Activated naive CD4-positive, alpha-beta T cell treated with anti-CD3 and anti-CD28 coated beads, Interleukin-2, amount 50 U/mL, for 16 hours (primary cell): Measurements from ENCODE around the gene GBF1.
A peak's percentile ranks its signal among the peaks of the same experiment; 100 is the strongest.

Experiments used
- DNase-seq: peaks from one replicate; pipeline ENCODE4 v3.0.0-alpha.2; 2020

The GBF1 gene

DNA sequence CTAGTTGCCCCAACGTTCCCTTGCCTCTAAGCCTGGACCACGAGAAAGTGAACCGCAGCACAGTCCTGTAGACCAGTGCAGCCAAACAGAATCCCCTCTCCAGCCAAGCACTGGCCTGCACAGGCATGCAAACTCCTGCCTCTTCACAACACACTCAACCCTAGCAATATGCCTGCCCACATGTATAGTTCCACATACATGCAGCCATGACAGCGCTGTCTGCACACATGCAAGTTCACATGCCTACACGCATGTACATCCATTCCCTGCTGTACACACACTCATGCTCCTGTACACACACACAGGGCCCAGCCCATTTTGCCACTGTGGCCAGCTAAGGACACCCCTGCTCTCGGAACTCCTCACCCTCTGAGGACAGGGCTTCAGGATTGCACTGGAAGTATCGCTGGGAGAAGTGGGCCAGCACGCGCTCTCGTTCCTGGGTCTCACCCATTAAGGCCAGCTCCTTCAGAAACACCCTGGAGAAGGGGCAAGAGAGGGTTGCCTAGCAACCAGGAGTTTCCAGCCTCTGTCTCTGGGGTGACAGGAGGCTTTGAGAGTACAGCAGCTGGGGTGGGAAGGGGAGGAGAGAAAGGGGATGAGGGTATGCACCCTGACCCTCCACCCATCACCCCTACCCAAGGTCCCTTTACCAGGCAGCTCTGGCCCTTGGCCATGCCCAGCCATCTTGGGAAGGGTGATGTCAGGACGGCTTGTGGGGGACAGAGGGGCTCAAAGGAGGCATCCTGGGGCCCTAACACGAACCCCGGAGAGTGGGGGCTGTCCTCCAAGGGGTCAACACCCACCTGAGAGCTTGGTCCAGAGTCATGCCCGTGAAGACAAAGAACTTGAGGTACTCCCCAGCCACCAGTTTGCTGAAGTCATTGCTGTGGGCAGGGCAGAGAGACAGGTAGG is 166.3 kb downstream of the GBF1 start:
- no peak for DNase-seq

DNA sequence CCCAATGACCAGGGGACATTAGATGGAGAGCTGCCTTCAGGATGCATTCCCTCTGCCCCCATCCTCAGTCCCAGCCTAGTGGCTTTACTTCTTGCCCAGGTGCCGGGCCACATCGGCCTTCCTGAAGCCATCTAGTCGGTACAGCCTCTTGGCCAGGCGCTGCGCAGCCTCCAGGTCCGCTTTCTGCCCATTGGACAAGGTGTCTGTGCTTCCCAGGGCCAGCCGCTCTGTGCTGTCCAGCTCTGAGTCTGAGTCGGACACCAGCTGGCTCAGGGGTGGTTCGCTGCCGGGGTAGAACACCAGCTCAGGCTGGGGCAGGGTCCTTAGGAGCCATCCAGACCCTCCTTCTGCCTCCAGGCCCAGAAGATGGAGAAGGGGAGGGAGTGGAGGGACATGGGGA is 167.0 kb downstream of the GBF1 start:
- DNase-seq: no peak

- no peak for DNase-seq
These were observed 167.8 kb downstream of the GBF1 start for GRCh38 chr10:102413053-102413705.

DNA sequence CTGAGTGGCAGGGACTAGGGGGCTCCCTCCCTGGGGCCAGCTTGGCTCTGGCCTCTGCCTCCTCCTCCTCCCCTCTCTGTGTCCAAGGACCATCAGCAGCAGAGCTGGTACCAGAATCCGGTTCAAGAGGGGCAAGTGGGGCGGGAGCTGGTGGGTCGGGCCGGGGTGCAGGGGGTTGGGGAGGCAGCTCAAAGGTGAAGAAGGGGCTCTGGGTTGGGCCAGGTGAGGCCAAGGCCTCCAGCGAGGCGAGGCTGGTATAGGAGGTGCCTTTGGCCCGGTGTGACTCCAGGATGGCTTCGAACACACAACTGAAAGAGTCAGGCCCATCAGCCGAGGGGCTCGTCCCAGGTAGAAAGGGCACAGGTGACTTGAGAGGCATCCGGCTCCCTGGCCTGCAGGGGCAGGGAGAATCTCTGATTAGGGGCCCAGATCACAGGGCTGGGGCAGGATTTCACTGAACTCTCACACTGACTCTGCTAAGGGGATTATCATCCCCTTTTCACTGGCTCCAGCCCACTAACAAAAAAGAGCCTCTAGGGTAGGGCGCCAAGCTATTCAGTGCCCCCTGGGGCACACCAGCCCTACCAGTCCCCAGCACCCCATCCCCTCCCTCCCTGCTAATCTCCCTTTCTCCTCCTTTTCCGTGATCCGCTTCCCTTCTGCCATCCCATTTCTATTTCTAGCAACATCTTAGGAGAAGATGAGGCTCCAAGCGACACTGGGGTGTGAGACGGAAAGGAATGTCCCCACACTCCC is 168.7 kb downstream of the GBF1 start:
- DNase-seq: no peak

DNA sequence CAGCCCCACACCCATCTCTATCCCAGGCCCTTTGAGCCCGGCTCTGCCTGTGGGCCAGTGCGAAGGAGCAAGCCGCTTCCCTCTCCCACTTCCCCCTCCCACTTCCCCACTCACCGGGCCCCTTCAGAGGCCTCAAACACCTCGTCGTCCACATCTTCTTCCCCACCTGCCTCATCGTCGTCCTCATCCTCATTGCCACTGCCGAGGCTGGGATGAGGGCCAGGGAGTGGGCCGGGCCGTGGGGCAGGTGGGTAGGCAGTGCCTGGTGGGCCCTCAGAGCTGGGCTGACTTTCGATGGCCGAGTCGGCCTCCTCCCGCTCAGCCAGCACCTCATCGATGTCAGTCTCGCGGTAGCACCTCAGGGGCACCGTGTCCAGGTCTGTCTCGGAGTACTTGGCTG is 169.4 kb downstream of the GBF1 start:
- no peak for DNase-seq

- no peak for DNase-seq
These were observed 171.0 kb downstream of the GBF1 start for GRCh38 chr10:102416283-102416682.

DNA sequence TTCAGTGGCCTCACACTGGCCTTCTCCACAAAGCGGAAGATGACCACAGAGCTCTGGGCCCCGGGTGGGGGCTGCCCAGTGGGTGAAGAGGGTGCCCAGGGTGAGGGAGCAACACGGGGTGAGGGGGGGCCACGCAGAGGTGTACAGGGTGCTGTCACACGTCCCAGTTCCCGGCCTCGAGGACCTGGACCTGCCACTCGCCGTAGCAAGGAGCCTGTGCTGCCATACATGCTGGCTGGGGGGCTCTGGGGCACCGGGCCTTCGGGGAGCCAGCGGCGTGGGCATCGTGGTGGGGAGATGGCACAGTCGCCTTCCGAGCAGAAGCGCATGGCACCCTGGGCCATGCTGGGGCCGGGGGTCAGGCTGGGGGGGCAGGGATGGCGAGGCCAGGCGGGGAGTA is 171.4 kb downstream of the GBF1 start:
- DNase-seq: no peak

- no peak for DNase-seq
These were observed 173.4 kb downstream of the GBF1 start, which contains the start of gene PSD for GRCh38 chr10:102418622-102419268. Gene PSD (minus strand): TSS chr10:102418785. CDS start chr10:102417038, 1,747 bp downstream.

DNA sequence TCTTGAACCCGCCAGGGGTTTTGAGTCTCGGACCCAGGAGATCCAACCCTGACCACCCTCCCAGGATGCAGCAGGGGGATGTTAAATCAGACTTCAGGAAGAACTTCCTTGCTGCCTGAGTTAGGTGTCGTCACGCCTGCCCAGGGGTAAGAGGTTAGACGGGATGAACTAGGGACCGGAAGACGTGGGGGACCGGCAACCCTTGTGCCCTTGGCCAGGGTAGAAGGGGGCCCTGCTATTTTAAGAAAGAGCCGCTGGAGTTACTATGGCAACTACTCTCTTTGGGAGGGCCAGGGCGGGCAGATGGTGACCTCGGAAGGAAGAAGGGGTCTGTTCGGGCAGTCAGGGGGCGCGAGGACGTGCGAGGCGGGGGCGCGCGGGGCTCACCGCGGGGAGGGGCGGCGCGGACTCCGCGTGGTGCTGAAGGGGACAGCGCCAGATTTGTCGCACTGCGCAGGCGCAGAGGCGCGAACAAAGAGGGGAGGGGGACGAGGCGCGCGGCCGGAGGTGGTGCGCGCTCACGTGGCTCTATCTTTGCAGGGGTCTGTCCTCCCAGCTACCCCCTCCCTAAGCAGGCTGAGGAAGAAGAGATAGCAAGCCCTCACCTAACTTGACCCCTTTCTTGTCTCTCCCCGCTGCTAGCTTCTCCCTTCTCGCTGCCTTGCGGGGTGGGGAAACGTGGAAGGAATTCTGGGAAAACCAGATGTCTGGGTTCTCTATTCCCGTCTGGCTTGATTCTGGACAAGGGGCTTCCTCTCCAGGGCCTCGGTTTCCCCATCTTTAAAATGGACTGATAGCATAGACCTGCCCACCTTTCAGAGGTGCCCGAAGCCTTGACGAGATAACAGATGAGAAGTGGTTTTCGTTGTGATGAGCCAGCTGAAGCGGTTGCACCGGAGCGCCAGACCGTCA is 174.2 kb downstream of the GBF1 start:
- peak; percentile 66 for DNase-seq

DNA sequence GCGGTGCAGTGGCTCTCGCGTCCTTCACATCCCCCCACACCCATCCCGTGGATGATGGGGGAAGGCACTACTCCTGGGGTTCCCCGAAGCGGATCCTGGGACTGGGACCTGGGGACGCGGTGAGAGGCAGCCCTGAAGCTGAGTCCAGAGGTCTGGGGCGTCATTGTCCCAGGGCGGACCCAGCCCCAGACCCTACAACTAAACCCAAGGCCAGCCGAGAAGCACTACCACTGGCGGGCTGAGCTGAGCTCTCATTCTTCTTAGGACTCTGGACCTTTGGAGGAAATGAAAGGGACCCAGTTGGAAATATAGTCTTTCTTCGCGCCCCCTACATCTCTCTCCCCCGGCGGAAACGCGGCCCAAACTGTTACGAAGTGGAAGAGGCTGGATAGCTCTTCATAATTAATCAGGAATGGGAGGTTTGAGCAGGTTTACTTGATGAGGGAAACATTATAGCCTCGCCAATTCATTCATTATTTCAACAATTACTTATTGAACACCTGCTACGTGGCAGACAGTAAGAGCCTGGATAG is 174.9 kb downstream of the GBF1 start:
- no peak for DNase-seq

DNA sequence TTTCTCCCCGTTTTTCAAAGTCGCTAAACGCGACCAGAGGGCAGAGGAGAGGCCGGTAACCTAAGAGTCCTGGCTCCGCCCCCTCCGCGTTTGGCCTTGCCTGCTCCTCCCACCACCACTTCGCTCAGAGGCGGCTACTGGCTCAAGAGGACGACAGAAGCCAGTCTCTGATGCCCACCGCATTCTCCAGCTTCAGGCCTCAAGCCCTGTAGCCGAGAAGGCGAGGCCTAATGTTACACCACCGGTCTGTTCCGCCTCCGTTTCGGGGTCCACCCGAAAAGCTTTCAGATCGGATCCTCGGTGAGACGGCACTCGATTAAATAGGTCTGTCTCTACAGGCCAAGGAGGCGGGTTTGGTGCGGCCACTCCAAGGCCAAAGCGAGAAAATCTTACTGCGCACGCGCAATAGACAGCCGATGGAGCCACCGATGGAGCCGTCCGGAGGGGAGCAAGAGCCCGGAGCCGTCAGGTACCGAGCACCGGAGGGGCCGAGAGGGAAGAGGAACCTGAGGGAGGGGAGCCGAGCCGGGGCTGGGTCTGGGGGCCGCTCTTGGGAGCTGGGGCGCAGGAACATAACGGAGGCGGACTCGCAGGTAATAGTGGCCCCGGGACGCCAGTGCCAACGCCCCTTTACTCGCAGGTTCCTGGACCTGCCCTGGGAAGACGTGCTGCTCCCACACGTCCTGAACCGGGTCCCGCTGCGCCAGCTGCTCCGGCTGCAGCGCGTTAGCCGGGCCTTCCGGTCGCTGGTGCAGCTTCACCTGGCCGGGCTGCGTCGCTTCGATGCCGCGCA is 175.6 kb downstream of the GBF1 start, which contains the start of gene FBXL15:
TSS of gene FBXL15 (plus strand) at position 123 of the 793 bp plus-strand sequence. CDS start at position 417, 294 bp downstream.
- peak; percentile 91 for DNase-seq

GRCh38 chr10:102421507-102421756 is 176.1 kb downstream of the GBF1 start:
- no peak for DNase-seq

DNA sequence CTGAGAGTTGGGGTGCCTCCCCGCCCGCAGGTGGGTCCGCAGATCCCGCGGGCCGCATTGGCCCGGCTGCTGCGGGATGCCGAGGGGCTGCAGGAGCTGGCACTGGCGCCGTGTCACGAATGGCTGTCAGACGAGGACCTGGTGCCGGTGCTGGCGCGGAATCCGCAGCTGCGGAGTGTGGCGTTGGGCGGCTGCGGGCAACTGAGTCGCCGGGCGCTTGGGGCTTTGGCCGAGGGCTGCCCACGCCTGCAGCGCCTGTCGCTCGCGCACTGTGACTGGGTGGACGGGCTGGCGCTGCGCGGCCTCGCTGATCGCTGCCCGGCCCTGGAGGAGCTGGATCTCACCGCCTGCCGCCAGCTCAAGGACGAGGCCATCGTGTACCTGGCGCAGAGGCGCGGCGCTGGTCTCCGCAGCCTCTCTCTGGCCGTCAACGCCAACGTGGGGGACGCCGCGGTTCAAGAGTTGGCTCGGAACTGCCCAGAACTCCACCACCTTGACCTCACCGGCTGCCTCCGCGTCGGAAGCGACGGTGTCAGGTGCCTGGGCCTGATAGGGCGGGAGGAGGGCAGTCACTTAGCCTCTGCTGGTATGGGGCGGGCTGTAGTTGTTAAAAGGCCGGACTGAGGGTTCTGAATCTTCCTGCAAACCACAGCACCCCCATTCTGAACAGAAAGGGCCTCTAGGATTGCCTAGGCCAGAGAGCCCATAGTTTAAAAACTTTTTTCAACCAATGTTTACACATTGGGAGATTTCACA is 176.6 kb downstream of the GBF1 start:
- DNase-seq: no peak

- DNase-seq: peak; percentile 54
These were observed 177.3 kb downstream of the GBF1 start for GRCh38 chr10:102422545-102423129.

GRCh38 chr10:102423372-102423968 is 178.1 kb downstream of the GBF1 start:
- DNase-seq: no peak

DNA sequence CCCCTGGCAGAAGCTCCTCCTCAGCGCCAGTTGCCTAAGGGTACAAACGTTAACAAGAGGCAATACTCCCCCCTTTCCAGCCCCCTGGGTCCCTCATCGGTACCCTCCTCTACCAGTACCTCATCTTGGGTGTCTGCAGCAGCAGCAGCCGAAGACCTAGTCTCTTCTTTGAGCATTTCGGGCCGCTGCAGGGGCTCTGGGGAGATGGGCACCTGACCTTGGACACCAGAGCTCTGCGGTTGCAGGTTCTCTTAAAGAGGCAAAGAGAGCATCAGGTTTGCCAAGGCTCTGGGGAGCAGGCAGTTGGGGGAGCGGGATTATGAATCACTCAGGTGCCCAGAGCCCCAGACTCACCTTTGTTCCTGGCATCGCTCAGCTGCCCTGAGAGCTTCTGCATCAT is 178.8 kb downstream of the GBF1 start:
- no peak for DNase-seq

DNA sequence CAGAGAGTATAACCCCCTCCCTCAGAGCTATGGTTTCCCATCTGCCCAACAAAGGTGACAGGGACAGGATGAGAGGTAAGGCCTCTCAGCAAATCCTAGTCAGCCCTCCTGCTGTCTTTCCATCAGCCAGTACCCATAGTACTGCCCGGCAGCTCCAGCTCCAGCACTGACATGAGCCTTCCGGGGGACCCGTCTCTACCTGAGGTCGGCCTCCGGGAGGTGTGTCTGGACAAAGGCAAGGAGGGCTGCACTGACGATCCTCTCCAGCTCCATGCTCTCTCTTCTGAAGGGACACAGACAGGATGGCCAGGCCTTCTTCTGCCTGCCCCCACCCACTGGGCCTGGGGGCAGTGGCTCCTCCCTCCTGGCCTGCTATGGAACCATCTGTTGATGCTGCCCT is 179.6 kb downstream of the GBF1 start:
- DNase-seq: no peak

GRCh38 chr10:102425444-102425843 is 180.1 kb downstream of the GBF1 start:
- no peak for DNase-seq

GRCh38 chr10:102426803-102427287 is 181.5 kb downstream of the GBF1 start:
- no peak for DNase-seq
